Neural cell (in vitro differentiated cells): ENCODE measurements around the gene HUS1.
"Not testable (repeated sequence)": the region's sequence is repeated elsewhere in the genome, so short reads cannot be mapped to it uniquely, and the experiment has no call there.

ENCODE experiments used
- EP300 ChIP-seq: fragments of 450-650 bp; conservative IDR thresholded peaks from 2 replicates; pipeline ENCODE4 v1.6.1; 2014; ENCODE audit warnings: antibody characterized with exemption, mild to moderate bottlenecking, moderate library complexity; ENCODE audit not compliant: poor library complexity, severe bottlenecking
- EZH2 ChIP-seq: fragments of 200-600, 300-800 bp; shearing (Covaris generic), sonication (generic); IDR thresholded peaks from 2 replicates; pipeline ENCODE4 v1.6.1; 2014; ENCODE audit warnings: antibody characterized with exemption, low read length, borderline replicate concordance, mild to moderate bottlenecking; ENCODE audit not compliant: insufficient read depth, poor library complexity, severe bottlenecking
- MXI1 ChIP-seq: fragments of 450-650 bp; conservative IDR thresholded peaks from 2 replicates; pipeline ENCODE4 v1.6.1; 2014; ENCODE audit warnings: antibody characterized with exemption, mild to moderate bottlenecking; ENCODE audit not compliant: poor library complexity, severe bottlenecking
- POLR2AphosphoS5 ChIP-seq: IDR thresholded peaks from 2 replicates; pipeline ENCODE4 v1.6.1; 2012
- RAD21 ChIP-seq: fragments of 450-650 bp; conservative IDR thresholded peaks from 2 replicates; pipeline ENCODE4 v1.6.1; 2014; ENCODE audit warnings: antibody characterized with exemption, mild to moderate bottlenecking, moderate library complexity
- SMC3 ChIP-seq: fragments of 450-650 bp; conservative IDR thresholded peaks from 2 replicates; pipeline ENCODE4 v1.6.1; 2014; ENCODE audit warnings: antibody characterized with exemption, mild to moderate bottlenecking, moderate library complexity; ENCODE audit not compliant: poor library complexity
- TAF1 ChIP-seq: IDR thresholded peaks from 2 replicates; pipeline ENCODE4 v1.6.1; 2012; ENCODE audit warnings: low read depth
- TF ChIP-seq, protein P1 (sequence below): fragments of 450-650 bp; IDR thresholded peaks from 2 replicates; pipeline ENCODE4 v1.5.1; 2014; ENCODE audit warnings: antibody characterized with exemption, mild to moderate bottlenecking, moderate library complexity; ENCODE audit not compliant: poor library complexity, severe bottlenecking
- TF ChIP-seq, protein P2 (sequence below): IDR thresholded peaks from 2 replicates; pipeline ENCODE4 v1.6.1; 2012; ENCODE audit warnings: borderline replicate concordance

DNA sequence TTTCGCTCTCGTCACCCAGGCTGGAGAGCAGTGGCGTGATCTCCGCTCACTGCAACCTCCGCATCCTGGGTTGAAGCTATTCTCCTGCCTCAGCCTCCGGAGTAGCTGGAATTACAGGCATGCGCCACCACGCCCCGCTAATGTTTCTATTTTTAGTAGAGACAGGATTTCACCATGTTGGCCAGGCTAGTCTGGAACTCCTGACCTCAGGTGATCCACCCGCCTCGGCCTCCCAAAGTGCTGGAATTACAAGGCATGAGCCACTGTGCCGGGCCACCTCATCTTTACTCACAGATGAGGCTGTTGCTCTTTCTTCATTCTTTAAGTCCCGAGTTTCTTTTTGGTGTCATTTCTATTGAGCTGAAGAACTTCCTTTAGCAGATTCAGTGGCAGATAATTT, 20.7 kb upstream of the HUS1 start:
- not testable (repeated sequence) for TF ChIP-seq EZH2, MXI1, POLR2AphosphoS5, TAF1, EP300, SMC3, RAD21
- TF ChIP-seq, protein P1, sequence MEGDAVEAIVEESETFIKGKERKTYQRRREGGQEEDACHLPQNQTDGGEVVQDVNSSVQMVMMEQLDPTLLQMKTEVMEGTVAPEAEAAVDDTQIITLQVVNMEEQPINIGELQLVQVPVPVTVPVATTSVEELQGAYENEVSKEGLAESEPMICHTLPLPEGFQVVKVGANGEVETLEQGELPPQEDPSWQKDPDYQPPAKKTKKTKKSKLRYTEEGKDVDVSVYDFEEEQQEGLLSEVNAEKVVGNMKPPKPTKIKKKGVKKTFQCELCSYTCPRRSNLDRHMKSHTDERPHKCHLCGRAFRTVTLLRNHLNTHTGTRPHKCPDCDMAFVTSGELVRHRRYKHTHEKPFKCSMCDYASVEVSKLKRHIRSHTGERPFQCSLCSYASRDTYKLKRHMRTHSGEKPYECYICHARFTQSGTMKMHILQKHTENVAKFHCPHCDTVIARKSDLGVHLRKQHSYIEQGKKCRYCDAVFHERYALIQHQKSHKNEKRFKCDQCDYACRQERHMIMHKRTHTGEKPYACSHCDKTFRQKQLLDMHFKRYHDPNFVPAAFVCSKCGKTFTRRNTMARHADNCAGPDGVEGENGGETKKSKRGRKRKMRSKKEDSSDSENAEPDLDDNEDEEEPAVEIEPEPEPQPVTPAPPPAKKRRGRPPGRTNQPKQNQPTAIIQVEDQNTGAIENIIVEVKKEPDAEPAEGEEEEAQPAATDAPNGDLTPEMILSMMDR, result not testable (repeated sequence)
- TF ChIP-seq, protein P2, sequence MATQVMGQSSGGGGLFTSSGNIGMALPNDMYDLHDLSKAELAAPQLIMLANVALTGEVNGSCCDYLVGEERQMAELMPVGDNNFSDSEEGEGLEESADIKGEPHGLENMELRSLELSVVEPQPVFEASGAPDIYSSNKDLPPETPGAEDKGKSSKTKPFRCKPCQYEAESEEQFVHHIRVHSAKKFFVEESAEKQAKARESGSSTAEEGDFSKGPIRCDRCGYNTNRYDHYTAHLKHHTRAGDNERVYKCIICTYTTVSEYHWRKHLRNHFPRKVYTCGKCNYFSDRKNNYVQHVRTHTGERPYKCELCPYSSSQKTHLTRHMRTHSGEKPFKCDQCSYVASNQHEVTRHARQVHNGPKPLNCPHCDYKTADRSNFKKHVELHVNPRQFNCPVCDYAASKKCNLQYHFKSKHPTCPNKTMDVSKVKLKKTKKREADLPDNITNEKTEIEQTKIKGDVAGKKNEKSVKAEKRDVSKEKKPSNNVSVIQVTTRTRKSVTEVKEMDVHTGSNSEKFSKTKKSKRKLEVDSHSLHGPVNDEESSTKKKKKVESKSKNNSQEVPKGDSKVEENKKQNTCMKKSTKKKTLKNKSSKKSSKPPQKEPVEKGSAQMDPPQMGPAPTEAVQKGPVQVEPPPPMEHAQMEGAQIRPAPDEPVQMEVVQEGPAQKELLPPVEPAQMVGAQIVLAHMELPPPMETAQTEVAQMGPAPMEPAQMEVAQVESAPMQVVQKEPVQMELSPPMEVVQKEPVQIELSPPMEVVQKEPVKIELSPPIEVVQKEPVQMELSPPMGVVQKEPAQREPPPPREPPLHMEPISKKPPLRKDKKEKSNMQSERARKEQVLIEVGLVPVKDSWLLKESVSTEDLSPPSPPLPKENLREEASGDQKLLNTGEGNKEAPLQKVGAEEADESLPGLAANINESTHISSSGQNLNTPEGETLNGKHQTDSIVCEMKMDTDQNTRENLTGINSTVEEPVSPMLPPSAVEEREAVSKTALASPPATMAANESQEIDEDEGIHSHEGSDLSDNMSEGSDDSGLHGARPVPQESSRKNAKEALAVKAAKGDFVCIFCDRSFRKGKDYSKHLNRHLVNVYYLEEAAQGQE, result not testable (repeated sequence)
